ENCODE data around the gene LRRTM3. TPM values are rescaled to one million over a fixed set of nuclear protein-coding genes. Genes with fewer than 3 reads are reported as not detected.

The LRRTM3 gene
- total RNA-seq, 3 donors from 2014 or later, result not detected

DNA sequence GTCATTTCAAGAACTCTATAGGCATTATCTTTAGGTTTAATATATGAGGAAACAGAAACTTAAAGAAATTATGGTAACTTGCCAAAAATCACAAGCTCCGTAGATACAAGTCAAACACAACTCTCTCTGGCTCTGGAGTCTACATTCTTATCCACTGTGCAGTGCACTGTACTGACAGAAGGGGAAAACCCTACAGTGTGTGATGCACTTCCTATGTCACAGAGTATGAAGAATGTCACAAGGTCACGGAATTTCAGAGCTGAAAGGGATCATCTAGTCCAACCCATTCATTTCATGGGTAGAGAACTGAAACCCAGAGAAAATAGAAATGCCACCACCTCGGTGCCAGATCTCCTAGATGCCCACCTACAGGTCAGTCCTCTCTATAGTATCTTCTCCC lies 86.1 kb downstream of the LRRTM3 start:
- no peak overlapping the region for H3K4me3 ChIP-seq
- intact Hi-C loops (cut with DNase I; ENCODE audit: low total_unique reads), result no loop called here
- H3K9me3 ChIP-seq, result no peaks in the 10 kb centered on the region
- H3K4me1 ChIP-seq, result no peaks in the 10 kb centered on the region
- TF ChIP-seq, protein P1, sequence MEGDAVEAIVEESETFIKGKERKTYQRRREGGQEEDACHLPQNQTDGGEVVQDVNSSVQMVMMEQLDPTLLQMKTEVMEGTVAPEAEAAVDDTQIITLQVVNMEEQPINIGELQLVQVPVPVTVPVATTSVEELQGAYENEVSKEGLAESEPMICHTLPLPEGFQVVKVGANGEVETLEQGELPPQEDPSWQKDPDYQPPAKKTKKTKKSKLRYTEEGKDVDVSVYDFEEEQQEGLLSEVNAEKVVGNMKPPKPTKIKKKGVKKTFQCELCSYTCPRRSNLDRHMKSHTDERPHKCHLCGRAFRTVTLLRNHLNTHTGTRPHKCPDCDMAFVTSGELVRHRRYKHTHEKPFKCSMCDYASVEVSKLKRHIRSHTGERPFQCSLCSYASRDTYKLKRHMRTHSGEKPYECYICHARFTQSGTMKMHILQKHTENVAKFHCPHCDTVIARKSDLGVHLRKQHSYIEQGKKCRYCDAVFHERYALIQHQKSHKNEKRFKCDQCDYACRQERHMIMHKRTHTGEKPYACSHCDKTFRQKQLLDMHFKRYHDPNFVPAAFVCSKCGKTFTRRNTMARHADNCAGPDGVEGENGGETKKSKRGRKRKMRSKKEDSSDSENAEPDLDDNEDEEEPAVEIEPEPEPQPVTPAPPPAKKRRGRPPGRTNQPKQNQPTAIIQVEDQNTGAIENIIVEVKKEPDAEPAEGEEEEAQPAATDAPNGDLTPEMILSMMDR (IDR thresholded peaks at IDR 0.05), result no peak
- TF ChIP-seq POLR2A (IDR thresholded peaks at IDR 0.05) (no peak), POLR2AphosphoS5 (IDR thresholded peaks at IDR 0.05) (no peak)
- no peak for DNase-seq (ENCODE audit: low spot score in 2 of 2)
- no peaks in the 10 kb centered on the region for H3K36me3 ChIP-seq
- no peaks in the 10 kb centered on the region for H3K27me3 ChIP-seq
- no peak overlapping the region for H3K27ac ChIP-seq

DNA sequence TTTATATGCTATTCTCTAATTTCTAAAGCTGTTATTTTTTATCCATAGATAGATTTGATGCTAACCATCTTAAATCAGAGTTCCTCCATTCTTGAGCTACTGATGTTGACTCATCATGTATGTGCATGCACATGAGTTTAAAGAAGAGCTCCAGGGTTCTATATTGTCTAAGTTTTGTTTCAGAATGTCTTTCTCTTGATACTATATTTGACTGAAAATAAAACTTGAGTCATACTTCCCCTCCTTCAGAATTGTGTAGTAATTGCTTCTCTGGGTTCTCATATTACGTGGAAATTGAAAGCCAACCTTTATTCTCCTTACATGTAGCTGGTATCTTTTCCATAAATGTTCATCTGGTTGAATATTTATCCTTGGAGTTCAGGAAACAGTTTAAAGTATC lies 89.4 kb downstream of the LRRTM3 start:
- no peaks in the 10 kb centered on the region for H3K9me3 ChIP-seq
- no peak overlapping the region for H3K27ac ChIP-seq
- H3K4me3 ChIP-seq, result no peak overlapping the region
- H3K36me3 ChIP-seq, result no peaks in the 10 kb centered on the region
- no peaks in the 10 kb centered on the region for H3K4me1 ChIP-seq
- TF ChIP-seq, protein P1 (IDR thresholded peaks at IDR 0.05), result no peak
- no peak for TF ChIP-seq POLR2A (IDR thresholded peaks at IDR 0.05)
- no peak for TF ChIP-seq POLR2AphosphoS5 (IDR thresholded peaks at IDR 0.05)
- DNase-seq (ENCODE audit: low spot score in 2 of 2), result no peak
- H3K27me3 ChIP-seq, result no peaks in the 10 kb centered on the region
- intact Hi-C loops (cut with DNase I; ENCODE audit: low total_unique reads), result no loop called here

DNA sequence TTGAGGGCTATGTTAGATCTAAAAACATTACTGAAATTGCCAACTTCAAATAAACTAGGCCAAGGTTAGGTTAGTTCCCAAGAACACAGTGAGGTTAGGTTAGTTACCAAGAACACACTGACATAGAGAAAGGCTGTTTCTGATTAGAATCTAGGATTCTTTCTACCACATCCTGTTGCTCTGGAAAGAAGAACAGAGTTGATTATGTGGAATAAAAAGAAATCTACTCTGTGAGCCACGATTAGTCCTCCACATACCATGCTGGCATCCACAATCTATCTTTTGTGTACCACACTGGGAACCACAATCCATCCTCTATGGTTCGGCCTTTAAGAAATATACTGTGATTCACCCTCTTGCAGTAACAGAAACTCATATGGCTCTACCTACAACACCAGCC lies 91.4 kb downstream of the LRRTM3 start:
- Histone ChIP-seq H3K4me1 (no peaks in the 10 kb centered on the region), H3K36me3 (no peaks in the 10 kb centered on the region), H3K4me3 (no peak overlapping the region), H3K9me3 (no peaks in the 10 kb centered on the region), H3K27me3 (no peaks in the 10 kb centered on the region), H3K27ac (no peak overlapping the region)
- no peak for TF ChIP-seq POLR2A (IDR thresholded peaks at IDR 0.05)
- TF ChIP-seq POLR2AphosphoS5 (IDR thresholded peaks at IDR 0.05), result no peak
- TF ChIP-seq, protein P1 (IDR thresholded peaks at IDR 0.05), result no peak
- intact Hi-C loops (cut with DNase I; ENCODE audit: low total_unique reads), result no loop called here
- no peak for DNase-seq (ENCODE audit: low spot score in 2 of 2)

DNA sequence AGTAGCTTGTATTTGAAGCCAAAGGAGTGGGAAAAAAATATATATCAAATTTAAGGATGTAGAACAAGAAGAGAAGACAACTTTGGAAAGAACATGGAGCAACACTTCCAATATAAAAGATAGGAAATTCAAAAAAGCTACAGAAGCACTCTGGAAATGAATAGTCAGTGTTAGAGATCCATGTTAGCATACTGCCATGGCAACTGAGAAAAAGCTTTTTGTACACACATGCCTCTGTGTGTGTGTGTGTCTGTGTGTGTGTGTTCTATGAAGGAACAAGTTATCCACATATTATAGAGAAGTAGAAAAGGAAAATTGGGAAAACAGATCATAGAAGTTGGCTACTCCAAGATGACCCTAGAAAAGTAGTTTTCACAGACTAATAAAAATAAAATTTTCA lies 96.3 kb downstream of the LRRTM3 start:
- DNase-seq (ENCODE audit: low spot score in 2 of 2), result no peak
- Histone ChIP-seq H3K4me1 (no peaks in the 10 kb centered on the region), H3K27ac (no peak overlapping the region), H3K27me3 (no peaks in the 10 kb centered on the region), H3K36me3 (no peaks in the 10 kb centered on the region), H3K4me3 (no peak overlapping the region), H3K9me3 (no peaks in the 10 kb centered on the region)
- TF ChIP-seq POLR2A (IDR thresholded peaks at IDR 0.05), result no peak
- TF ChIP-seq, protein P1 (IDR thresholded peaks at IDR 0.05), result no peak
- no peak for TF ChIP-seq POLR2AphosphoS5 (IDR thresholded peaks at IDR 0.05)
- intact Hi-C loops (cut with DNase I; ENCODE audit: low total_unique reads), result no loop called here

DNA sequence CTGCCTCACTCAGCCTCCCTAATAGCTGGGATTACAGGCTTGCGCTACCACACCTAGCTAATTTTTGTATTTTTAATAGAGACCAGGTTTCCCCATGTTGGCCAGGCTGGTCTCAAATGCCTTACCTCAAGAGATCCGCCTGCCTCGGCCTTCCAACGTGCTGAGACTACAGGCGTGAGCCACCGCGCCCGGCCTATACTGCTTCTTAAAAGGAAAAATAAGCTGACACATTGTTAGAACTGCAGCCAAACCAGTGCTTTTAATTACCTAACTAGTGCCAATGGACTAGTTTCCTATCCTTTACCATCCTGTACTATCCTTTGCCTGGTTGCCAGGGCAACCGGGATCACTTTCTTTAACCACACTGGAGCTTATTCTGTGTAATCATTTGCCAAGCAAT lies 108.0 kb downstream of the LRRTM3 start:
- Histone ChIP-seq H3K4me3 (no peak overlapping the region), H3K27me3 (no peaks in the 10 kb centered on the region), H3K27ac (no peak overlapping the region), H3K4me1 (no peaks in the 10 kb centered on the region), H3K9me3 (no peaks in the 10 kb centered on the region), H3K36me3 (no peaks in the 10 kb centered on the region)
- DNase-seq (ENCODE audit: low spot score in 2 of 2), result no peak
- intact Hi-C loops (cut with DNase I; ENCODE audit: low total_unique reads), result no loop called here
- no peak for TF ChIP-seq POLR2AphosphoS5 (IDR thresholded peaks at IDR 0.05)
- TF ChIP-seq POLR2A (IDR thresholded peaks at IDR 0.05), result no peak
- TF ChIP-seq, protein P1 (IDR thresholded peaks at IDR 0.05), result no peak
